ENCODE data around the gene CACNB4.

CACNB4 gene

GRCh38 chr2:151792589-151792988 is 306.3 kb downstream of the CACNB4 start:
- H3K27me3 ChIP-seq (ENCODE audit: insufficient read depth, poor library complexity, severe bottlenecking): no peaks in the 10 kb centered on the region
- no peaks in the 10 kb centered on the region for H3K4me1 ChIP-seq (ENCODE audit: insufficient read depth, poor library complexity, severe bottlenecking)
- H3K27ac ChIP-seq (ENCODE audit: poor library complexity, severe bottlenecking): no peak overlapping the region
- peaks cover under 1% of the 10 kb centered on the region for H3K9me3 ChIP-seq (ENCODE audit: severe bottlenecking)
- DNase-seq (ENCODE audit: low spot score): no peak
- ATAC-seq (ENCODE audit: low read depth): no peak
- H3K4me3 ChIP-seq (ENCODE audit: severe bottlenecking): no peak overlapping the region
- no peak for TF ChIP-seq CTCF (IDR thresholded peaks at IDR 0.05; ENCODE audit: poor library complexity, severe bottlenecking)
- peaks cover 8% of the 10 kb centered on the region for H3K36me3 ChIP-seq (ENCODE audit: low read depth)

- no peak overlapping the region for H3K4me3 ChIP-seq (ENCODE audit: severe bottlenecking)
- ATAC-seq (ENCODE audit: low read depth) (no peak), DNase-seq (ENCODE audit: low spot score) (no peak)
- no peaks in the 10 kb centered on the region for H3K4me1 ChIP-seq (ENCODE audit: insufficient read depth, poor library complexity, severe bottlenecking)
- H3K27ac ChIP-seq (ENCODE audit: poor library complexity, severe bottlenecking): no peak overlapping the region
- TF ChIP-seq CTCF (IDR thresholded peaks at IDR 0.05; ENCODE audit: poor library complexity, severe bottlenecking): no peak
- H3K9me3 ChIP-seq (ENCODE audit: severe bottlenecking): peaks cover 2% of the 10 kb centered on the region
- H3K27me3 ChIP-seq (ENCODE audit: insufficient read depth, poor library complexity, severe bottlenecking): no peaks in the 10 kb centered on the region
- H3K36me3 ChIP-seq (ENCODE audit: low read depth): peaks cover 8% of the 10 kb centered on the region
Observed at GRCh38 chr2:151791545-151791944, 307.3 kb downstream of the CACNB4 start.

- no peak for ATAC-seq (ENCODE audit: low read depth)
- no peaks in the 10 kb centered on the region for H3K27me3 ChIP-seq (ENCODE audit: insufficient read depth, poor library complexity, severe bottlenecking)
- no peak overlapping the region for H3K4me3 ChIP-seq (ENCODE audit: severe bottlenecking)
- H3K9me3 ChIP-seq (ENCODE audit: severe bottlenecking): peaks cover 2% of the 10 kb centered on the region
- no peak for DNase-seq (ENCODE audit: low spot score)
- TF ChIP-seq CTCF (IDR thresholded peaks at IDR 0.05; ENCODE audit: poor library complexity, severe bottlenecking): no peak
- peaks cover 4% of the 10 kb centered on the region for H3K36me3 ChIP-seq (ENCODE audit: low read depth)
- no peaks in the 10 kb centered on the region for H3K4me1 ChIP-seq (ENCODE audit: insufficient read depth, poor library complexity, severe bottlenecking)
- no peak overlapping the region for H3K27ac ChIP-seq (ENCODE audit: poor library complexity, severe bottlenecking)
Observed at GRCh38 chr2:151790689-151791088, 308.2 kb downstream of the CACNB4 start.

GRCh38 chr2:151789055-151789834 is 309.6 kb downstream of the CACNB4 start:
- ATAC-seq (ENCODE audit: low read depth): no peak
- DNase-seq (ENCODE audit: low spot score): no peak
- Histone ChIP-seq H3K4me1 (ENCODE audit: insufficient read depth, poor library complexity, severe bottlenecking) (no peaks in the 10 kb centered on the region), H3K27ac (ENCODE audit: poor library complexity, severe bottlenecking) (no peak overlapping the region), H3K9me3 (ENCODE audit: severe bottlenecking) (peaks cover 2% of the 10 kb centered on the region), H3K4me3 (ENCODE audit: severe bottlenecking) (no peak overlapping the region), H3K36me3 (ENCODE audit: low read depth) (no peaks in the 10 kb centered on the region; the same call in 1 of the 2 replicates), H3K27me3 (ENCODE audit: insufficient read depth, poor library complexity, severe bottlenecking) (no peaks in the 10 kb centered on the region)
- no peak for TF ChIP-seq CTCF (IDR thresholded peaks at IDR 0.05; ENCODE audit: poor library complexity, severe bottlenecking)

- Histone ChIP-seq H3K36me3 (ENCODE audit: low read depth) (no peaks in the 10 kb centered on the region; the same call in 1 of the 2 replicates), H3K9me3 (ENCODE audit: severe bottlenecking) (peaks cover 2% of the 10 kb centered on the region), H3K27me3 (ENCODE audit: insufficient read depth, poor library complexity, severe bottlenecking) (no peaks in the 10 kb centered on the region), H3K4me3 (ENCODE audit: severe bottlenecking) (no peak overlapping the region), H3K4me1 (ENCODE audit: insufficient read depth, poor library complexity, severe bottlenecking) (no peaks in the 10 kb centered on the region), H3K27ac (ENCODE audit: poor library complexity, severe bottlenecking) (no peak overlapping the region)
- TF ChIP-seq CTCF (IDR thresholded peaks at IDR 0.05; ENCODE audit: poor library complexity, severe bottlenecking): no peak
- DNase-seq (ENCODE audit: low spot score) (no peak), ATAC-seq (ENCODE audit: low read depth) (no peak)
Observed at GRCh38 chr2:151786483-151786882, 312.4 kb downstream of the CACNB4 start.
